Measurements from ENCODE around the gene FRRS1. TPM values are rescaled to one million over a fixed set of nuclear protein-coding genes. Genes with fewer than 3 reads are reported as not detected.

Gene FRRS1
- total and polyA plus RNA-seq, 10 of the 15 experiments (the other 5 are each of a cell fraction or from before 2014, with no cell fraction given): 0.13 to 18.9 (median 8.0) TPM

- no peaks in the 10 kb centered on the region for H4K20me1 ChIP-seq (ENCODE audit: control insufficient read depth, insufficient read depth)
- H3K27me3 ChIP-seq (replicated peaks in 1 of 2; ENCODE audit: control insufficient read depth in 2 of 2, insufficient read depth in 2 of 2, low read length in 1 of 2): no peaks in the 10 kb centered on the region
- ChIA-PET SMC1A (ENCODE audit: uncharacterized antibody, unreplicated experiment) (no interaction called here), POLR2A (no interaction called here), CTCF (interaction anchor here (0.6 to 1.8 kb wide), 3 partner anchors 9 to 568 kb away, joined by 4 to 5 read pairs (median 4); no protein-coding TSS in a partner anchor), RAD21 (ENCODE audit: unreplicated experiment) (no interaction called here)
- no peaks in the 10 kb centered on the region for H3K4me1 ChIP-seq (ENCODE audit: control insufficient read depth, insufficient read depth, low read length)
- no peak for TF ChIP-seq HDAC6 (IDR thresholded peaks at IDR 0.05; ENCODE audit: unreplicated experiment)
- TF ChIP-seq, protein P1, sequence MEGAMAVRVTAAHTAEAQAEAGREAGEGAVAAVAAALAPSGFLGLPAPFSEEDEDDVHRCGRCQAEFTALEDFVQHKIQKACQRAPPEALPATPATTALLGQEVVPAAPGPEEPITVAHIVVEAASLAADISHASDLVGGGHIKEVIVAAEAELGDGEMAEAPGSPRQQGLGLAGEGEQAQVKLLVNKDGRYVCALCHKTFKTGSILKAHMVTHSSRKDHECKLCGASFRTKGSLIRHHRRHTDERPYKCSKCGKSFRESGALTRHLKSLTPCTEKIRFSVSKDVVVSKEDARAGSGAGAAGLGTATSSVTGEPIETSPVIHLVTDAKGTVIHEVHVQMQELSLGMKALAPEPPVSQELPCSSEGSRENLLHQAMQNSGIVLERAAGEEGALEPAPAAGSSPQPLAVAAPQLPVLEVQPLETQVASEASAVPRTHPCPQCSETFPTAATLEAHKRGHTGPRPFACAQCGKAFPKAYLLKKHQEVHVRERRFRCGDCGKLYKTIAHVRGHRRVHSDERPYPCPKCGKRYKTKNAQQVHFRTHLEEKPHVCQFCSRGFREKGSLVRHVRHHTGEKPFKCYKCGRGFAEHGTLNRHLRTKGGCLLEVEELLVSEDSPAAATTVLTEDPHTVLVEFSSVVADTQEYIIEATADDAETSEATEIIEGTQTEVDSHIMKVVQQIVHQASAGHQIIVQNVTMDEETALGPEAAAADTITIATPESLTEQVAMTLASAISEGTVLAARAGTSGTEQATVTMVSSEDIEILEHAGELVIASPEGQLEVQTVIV (IDR thresholded peaks at IDR 0.05; ENCODE audit: borderline replicate concordance, partially characterized antibody): no peak
- TF ChIP-seq BRCA1 (IDR thresholded peaks at IDR 0.05; ENCODE audit: low read depth, low read length): no peak
- no peak for TF ChIP-seq SPI1 (IDR thresholded peaks at IDR 0.05; ENCODE audit: borderline replicate concordance, insufficient read depth, low read depth, low read length)
- no peak for TF ChIP-seq STAT1 (conservative IDR thresholded peaks at IDR 0.05)
- no peak for TF ChIP-seq SIX5 (IDR thresholded peaks at IDR 0.05; ENCODE audit: low read depth, low read length, severe bottlenecking)
- TF ChIP-seq RELB (IDR thresholded peaks at IDR 0.05; ENCODE audit: low read depth): no peak
- FAIRE-seq (no peak), DNase-seq (ENCODE audit: low read depth, low spot score) (no peak), ATAC-seq (no peak)
- intact Hi-C loops (cut with micrococcal nuclease; ENCODE audit: unreplicated experiment) (no loop called here), in situ Hi-C loops (cut with MboI) (no loop called here)
- 0% methylated on average over 1 of the region's 1 CpG for WGBS (ENCODE audit: insufficient coverage, insufficient replicate concordance, low lambda C conversion rate, missing lambda C conversion rate)
- H3K79me2 ChIP-seq (ENCODE audit: control insufficient read depth, insufficient read depth, low read length): no peaks in the 10 kb centered on the region
- H3K9me3 ChIP-seq (replicated peaks; ENCODE audit: control insufficient read depth, insufficient read depth, low read length): no peaks in the 10 kb centered on the region
- H3K36me3 ChIP-seq (ENCODE audit: control insufficient read depth in 2 of 2, insufficient read depth in 2 of 2, low read length in 1 of 2): no peaks in the 10 kb centered on the region
- no peak overlapping the region for H3K4me2 ChIP-seq (ENCODE audit: control insufficient read depth, insufficient read depth)
- H3K9ac ChIP-seq (ENCODE audit: control insufficient read depth, insufficient read depth, low read length): no peak overlapping the region
- H3K27ac ChIP-seq (ENCODE audit: control insufficient read depth, insufficient read depth): no peak overlapping the region
- no TSS peak for BruUV-seq (replicated peaks)
- H2AFZ ChIP-seq (ENCODE audit: control insufficient read depth, low read depth, low read length): no peak overlapping the region
- no peak overlapping the region for H3K4me3 ChIP-seq
Observed at GRCh38 chr1:99665212-99665611, 101.2 kb downstream of the FRRS1 start.
